Fibroblast of peridontal ligament (primary cell): ENCODE data around the gene ANXA2R.

Experiments
- DNase-seq: peaks from one replicate; pipeline ENCODE4 v3.0.0-alpha.2; 2010; ENCODE audit errors: extremely low read depth

ANXA2R gene

DNA sequence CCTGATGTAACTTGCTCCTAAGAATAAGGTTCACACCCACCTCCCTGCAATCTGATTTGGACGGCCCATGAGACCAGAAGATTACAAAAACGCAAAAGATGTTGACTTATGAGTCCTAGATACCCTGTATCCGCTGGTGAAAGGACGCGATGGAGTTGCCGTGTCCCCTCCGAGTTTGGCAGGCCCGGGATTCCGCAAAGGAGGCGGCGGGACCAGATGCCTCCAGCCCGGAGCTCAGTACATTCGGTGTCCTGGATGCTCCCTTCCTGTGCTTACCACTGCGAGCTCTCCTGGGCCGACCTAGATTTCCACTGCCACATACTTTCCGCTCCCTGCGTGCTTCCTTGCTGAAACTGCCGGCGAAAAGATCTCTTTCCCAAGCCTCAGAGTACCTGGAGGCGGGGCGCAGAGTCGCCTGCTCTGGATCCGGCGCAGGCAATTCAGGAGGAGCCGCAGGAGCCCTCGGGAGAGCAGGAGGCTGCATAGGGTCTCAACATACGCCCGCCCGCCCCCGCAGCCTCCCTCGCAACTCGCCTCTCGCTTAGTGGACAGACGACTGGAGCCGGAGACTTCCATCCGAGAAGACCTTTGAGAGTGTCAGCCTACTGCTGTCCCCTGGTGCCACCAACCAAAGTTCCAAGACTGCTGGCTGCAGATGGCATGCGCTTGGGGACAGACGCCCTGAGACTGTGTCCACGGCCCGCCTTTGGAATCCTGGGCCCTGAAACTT, 39.8 kb downstream of the ANXA2R start:
- DNase-seq, result no peak

GRCh38 chr5:42995360-42995751, 44.8 kb downstream of the ANXA2R start:
- DNase-seq, result peak; percentile 54

DNA sequence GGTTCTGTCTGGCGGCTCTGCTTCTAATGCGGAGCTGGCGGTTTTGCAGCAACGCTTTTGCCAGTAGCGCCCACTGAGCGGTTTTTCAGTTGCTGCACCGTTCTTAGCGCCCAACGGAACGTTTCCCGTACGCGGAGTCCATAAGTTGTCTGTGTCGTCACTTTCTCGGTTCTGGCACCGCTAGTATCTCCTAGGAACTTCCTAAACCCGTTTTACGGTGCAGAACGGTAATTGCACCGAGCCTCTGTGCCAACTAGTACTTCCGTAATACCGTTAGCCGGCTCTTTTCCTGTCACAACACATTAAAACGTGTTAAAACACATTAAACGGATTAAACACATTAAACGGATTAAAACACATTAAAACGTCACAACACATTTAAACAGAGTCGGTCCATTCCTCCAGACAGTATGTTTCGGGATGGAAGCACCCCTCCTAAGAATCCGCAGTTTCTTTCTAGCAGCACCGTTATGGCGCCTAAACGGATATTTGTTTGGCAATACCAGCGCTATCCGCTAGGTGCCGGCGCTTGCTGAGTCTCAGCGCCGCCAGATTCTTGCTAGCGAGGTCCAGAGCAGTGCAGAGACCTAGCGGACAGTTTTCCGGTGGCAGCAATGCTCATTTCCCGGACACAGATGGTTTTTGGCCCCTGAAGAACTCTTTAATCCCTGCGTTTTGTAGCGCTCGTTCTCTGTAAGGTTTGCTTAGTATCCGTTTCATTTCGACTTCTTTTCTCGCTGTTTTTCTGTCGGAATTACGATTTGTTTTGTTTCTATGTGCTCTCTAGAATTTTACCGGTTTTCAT, 45.4 kb downstream of the ANXA2R start:
- peak; percentile 90 for DNase-seq

DNA sequence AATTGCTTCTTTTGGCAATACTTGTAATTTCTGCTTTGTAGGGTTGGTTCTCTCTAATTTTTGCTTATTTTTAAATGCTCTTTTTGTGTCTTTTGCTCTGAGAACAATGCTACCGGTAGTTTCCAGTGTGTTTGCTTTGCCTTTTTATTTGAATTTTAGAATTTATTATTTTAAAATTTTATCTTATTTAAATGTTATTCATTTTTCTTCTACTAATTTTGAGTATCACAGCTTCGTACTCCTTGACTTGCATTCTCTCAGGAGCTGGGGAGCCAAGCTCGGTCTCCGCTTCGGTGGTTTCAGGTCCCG, 45.9 kb downstream of the ANXA2R start:
- no peak for DNase-seq

DNA sequence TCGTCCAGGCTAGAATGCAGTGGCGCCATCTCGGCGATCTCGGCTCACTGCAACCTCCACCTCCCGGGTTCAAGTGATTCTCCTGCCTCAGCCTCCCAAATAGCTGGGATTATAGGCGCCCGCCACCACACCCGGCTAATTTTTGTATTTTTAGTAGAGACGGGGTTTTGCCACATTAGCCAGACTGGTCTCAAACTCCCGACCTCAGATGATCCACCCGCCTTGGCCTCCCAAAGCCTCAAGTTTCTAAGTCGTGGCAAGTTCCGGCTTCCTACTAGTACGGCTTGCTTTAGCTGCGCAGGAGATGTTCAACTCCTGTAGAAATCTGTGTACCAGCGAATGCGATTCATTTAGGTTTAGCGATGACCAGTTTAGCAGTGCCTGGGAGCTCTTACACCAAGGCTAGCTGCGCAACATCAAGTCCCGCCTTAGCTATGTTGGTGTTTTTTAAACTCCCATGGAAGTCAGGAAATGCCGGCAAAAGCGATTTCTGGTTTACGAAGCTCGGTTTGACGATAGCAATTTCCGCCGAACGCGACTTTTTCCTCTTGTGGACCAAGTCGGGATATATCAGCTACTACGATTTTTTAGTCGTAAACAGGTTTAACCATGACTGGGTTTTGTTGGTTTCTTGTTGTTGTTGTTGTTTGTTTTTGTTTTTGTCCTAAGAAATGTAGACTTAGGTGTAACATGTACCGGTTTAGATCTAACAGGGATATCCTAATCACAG, 46.4 kb downstream of the ANXA2R start:
- DNase-seq, result peak; percentile 48

- peak; percentile 78 for DNase-seq
Measured at GRCh38 chr5:42992088-42992879, 47.8 kb downstream of the ANXA2R start.

DNA sequence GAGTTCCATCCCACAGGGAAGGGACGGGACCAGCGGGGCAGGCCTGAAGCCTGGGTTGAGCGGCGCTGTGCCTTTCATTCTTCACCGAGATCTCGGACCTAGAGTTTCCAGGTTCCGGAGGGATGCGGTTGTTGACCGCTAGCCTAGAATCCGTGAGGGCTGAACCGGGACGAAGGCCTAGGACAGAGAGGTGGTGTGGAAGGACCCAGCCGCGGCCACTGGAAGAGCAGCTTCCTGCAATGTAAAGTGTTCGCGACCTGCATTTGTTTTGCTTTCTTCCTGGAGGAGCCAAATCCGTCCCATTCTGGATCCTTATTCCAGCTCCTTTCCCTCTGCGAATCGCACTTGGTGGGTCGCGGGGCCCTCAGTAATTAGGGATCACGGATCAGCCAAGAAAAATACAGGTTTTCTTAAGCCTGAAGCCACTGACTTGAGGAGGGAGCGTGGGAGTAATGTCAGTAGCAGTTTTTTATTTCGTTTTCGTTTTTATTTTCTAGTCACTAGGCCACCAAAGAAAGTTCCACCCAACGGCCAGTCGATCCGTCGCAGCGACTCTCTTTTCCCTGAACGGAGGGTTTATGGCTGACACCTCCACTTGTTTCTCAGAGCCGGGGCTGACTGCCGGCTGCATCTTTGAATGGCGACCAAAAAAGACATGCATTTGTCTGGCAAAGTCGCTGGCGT, 48.6 kb downstream of the ANXA2R start:
- DNase-seq, result no peak

- DNase-seq, result no peak
Measured at GRCh38 chr5:42990892-42991291, 49.2 kb downstream of the ANXA2R start.
